Activated CD8-positive, alpha-beta memory T cell treated with anti-CD3 and anti-CD28 coated beads, Interleukin-2, amount 50 U/mL, for 24 hours (primary cell): ENCODE measurements around the gene ICOS.

ENCODE experiments used
- DNase-seq: peaks from one replicate; pipeline ENCODE4 v3.0.0-alpha.2; 2020; ENCODE audit errors: extremely low read depth

Gene ICOS

DNA sequence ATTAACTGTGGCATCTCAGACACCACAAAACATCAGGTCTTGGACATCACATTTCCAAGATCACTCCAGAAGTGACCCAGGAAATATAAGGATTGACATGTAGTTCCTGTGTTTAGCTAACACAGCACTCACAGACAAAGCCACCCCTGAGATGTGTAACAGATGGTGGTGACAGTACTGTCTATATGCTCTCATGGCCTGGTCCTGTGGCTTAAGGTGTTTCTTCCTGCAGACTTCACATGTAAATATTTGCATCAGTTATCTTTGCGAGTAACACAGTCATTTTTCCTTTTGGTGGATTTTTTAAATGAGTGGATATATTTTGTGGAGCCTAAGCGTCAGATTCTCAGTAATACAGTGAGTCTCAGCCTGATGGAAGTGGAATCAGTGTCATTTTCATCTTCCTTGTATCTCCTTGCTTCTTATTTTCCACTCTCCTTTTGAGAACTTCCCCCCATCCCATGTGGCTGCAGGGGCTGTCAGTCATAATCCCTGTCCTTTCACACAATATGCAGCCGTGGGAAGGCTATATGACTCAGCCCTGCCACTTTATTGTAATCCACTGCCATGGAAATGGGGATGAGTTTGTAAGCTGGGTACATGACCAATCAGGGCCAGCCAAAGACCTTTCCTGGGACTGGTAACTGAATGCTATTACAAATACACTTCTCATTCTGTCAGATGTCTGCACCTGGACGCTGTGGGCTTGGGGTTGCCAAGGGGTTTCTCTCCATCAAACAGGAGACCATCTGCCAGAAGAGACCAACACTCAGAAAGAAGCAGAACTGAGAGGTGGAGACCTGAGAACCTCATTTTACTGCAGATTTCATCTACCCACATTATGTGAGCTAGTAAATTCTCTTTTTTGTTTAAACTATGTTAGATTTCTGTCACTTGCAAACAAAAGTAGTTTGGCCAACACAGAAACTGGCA, 74.3 kb downstream of the ICOS start:
- DNase-seq, result no peak
